IMR-90 (cell line): Measurements from ENCODE around the gene GPR132. TPM values are rescaled to one million over a fixed set of nuclear protein-coding genes. Genes with fewer than 3 reads are reported as not detected.

Experiments used
- ATAC-seq: fragments of 200-7000 bp; cut with Tn5 transposase; 2 replicates; pipeline ENCODE4 v1.9.1; 2020; ENCODE audit warnings: low read depth, mild to moderate bottlenecking, moderate library complexity
- BruUV-seq: library from RNA; stranded (reverse); fragments of 400-500 nt; replicated peaks from 2 replicates; lab custom pipeline; 2021; lab: Mats Ljungman, UMichigan
- CTCF ChIA-PET: fragments of 300-600 bp; formaldehyde crosslinking; extraction: SDS; loops from one replicate; lab custom pipeline; 2021; ENCODE audit warnings: antibody characterized with exemption; lab: Yijun Ruan, JAX
- POLR2A ChIA-PET: fragments of 300-600 bp; sonication (Branson Sonifier 250); formaldehyde crosslinking; loops from one replicate; lab custom pipeline; 2022; ENCODE audit warnings: antibody characterized with exemption; ENCODE audit not compliant: unreplicated experiment; lab: Charles Lee
- DNase-seq: peaks from one replicate; pipeline ENCODE4 v3.0.0; 2013
- H2AFZ ChIP-seq: replicated peaks from 2 replicates; pipeline ENCODE3; 2013; ENCODE audit warnings: low read length, mild to moderate bottlenecking; ENCODE audit not compliant: poor library complexity
- H2AK5ac ChIP-seq: 2 replicates; pipeline ENCODE4 v1.6.1; 2013; ENCODE audit warnings: low read depth, low read length, inconsistent platforms
- H2AK9ac ChIP-seq: replicated peaks from 2 replicates; pipeline ENCODE3; 2013; ENCODE audit warnings: mild to moderate bottlenecking, low read depth, low read length, moderate library complexity; ENCODE audit not compliant: poor library complexity
- H2BK120ac ChIP-seq: 2 replicates; pipeline ENCODE4 v1.6.1; 2013; ENCODE audit warnings: low read depth, low read length, inconsistent platforms
- H2BK15ac ChIP-seq: 3 replicates; pipeline ENCODE4 v1.6.1; 2013; ENCODE audit warnings: low read depth, low read length, inconsistent platforms
- H2BK20ac ChIP-seq: 2 replicates; pipeline ENCODE4 v1.6.1; 2013; ENCODE audit warnings: low read depth, mild to moderate bottlenecking, inconsistent platforms, low read length, moderate library complexity
- H2BK5ac ChIP-seq: 2 replicates; pipeline ENCODE4 v1.6.1; 2013; ENCODE audit warnings: mild to moderate bottlenecking, low read depth, low read length, inconsistent platforms; ENCODE audit not compliant: poor library complexity, severe bottlenecking
- H3K14ac ChIP-seq: replicated peaks from 2 replicates; pipeline ENCODE4 v1.6.1; 2013; ENCODE audit warnings: low read depth, low read length, inconsistent platforms
- H3K18ac ChIP-seq: 2 replicates; pipeline ENCODE4 v1.6.1; 2013; ENCODE audit warnings: low read depth, low read length, control low read depth
- H3K23ac ChIP-seq: 2 replicates; pipeline ENCODE4 v1.6.1; 2013; ENCODE audit warnings: low read depth, low read length, inconsistent platforms
- H3K27ac ChIP-seq: 2 replicates; pipeline ENCODE4 v1.5.1; 2013; ENCODE audit warnings: mild to moderate bottlenecking, control low read depth, low read length; ENCODE audit not compliant: insufficient read depth
- H3K27me3 ChIP-seq: 2 replicates; pipeline ENCODE4 v1.6.1; 2013; ENCODE audit warnings: low read length; ENCODE audit not compliant: control insufficient read depth, insufficient read depth
- H3K36me3 ChIP-seq: 2 replicates; pipeline ENCODE4 v1.6.1; 2013; ENCODE audit warnings: low read length, mixed read lengths; ENCODE audit not compliant: control insufficient read depth, insufficient read depth
- H3K4ac ChIP-seq: 2 replicates; pipeline ENCODE4 v1.6.1; 2013; ENCODE audit warnings: low read depth, low read length, inconsistent platforms
- H3K4me1 ChIP-seq: 2 replicates; pipeline ENCODE4 v1.6.1; 2013; ENCODE audit warnings: low read length, mixed read lengths; ENCODE audit not compliant: control insufficient read depth, insufficient read depth
- H3K4me2 ChIP-seq: 2 replicates; pipeline ENCODE4 v1.6.1; 2013; ENCODE audit warnings: low read depth, mild to moderate bottlenecking, control low read depth, low read length, moderate library complexity
- H3K4me3 ChIP-seq: 2 replicates; pipeline ENCODE4 v1.5.1; 2013; ENCODE audit warnings: low read depth, mild to moderate bottlenecking, control low read depth, low read length, moderate library complexity; ENCODE audit not compliant: insufficient read depth
- H3K56ac ChIP-seq: 2 replicates; pipeline ENCODE4 v1.6.1; 2013; ENCODE audit warnings: low read length, inconsistent platforms; ENCODE audit not compliant: insufficient read depth; ENCODE audit errors: extremely low read depth
- H3K79me1 ChIP-seq, 2 experiments: 2 replicates each; pipeline ENCODE4 v1.6.1; 2013; ENCODE audit warnings: low read length in 2 of 2, inconsistent platforms in 1 of 2, low read depth in 1 of 2
- H3K9ac ChIP-seq: 2 replicates; pipeline ENCODE4 v1.6.1; 2013; ENCODE audit warnings: low read depth, low read length, control low read depth
- H3K9me1 ChIP-seq: 2 replicates; pipeline ENCODE4 v1.6.1; 2013; ENCODE audit warnings: low read length, inconsistent platforms; ENCODE audit not compliant: insufficient read depth
- H3K9me3 ChIP-seq: 2 replicates; pipeline ENCODE4 v1.6.1; 2013; ENCODE audit warnings: low read length; ENCODE audit not compliant: control insufficient read depth, insufficient read depth
- H4K20me1 ChIP-seq: 2 replicates; pipeline ENCODE4 v1.6.1; 2013; ENCODE audit warnings: low read length, inconsistent platforms; ENCODE audit not compliant: insufficient read depth
- H4K5ac ChIP-seq: 2 replicates; pipeline ENCODE4 v1.6.1; 2013; ENCODE audit warnings: mild to moderate bottlenecking, low read depth, low read length, control low read depth
- H4K8ac ChIP-seq, 2 experiments: 2 replicates each; pipeline ENCODE4 v1.6.1; 2013; ENCODE audit warnings: low read depth in 2 of 2, low read length in 2 of 2, control low read depth in 1 of 2, inconsistent platforms in 1 of 2
- H4K91ac ChIP-seq: 2 replicates; pipeline ENCODE4 v1.6.1; 2013; ENCODE audit warnings: low read depth, low read length, inconsistent platforms; ENCODE audit not compliant: insufficient read depth
- CEBPB ChIP-seq: IDR thresholded peaks from 2 replicates; pipeline ENCODE4 v1.6.1; 2012; ENCODE audit warnings: low read depth, low read length, improper control_type of control experiment
- MAZ ChIP-seq: IDR thresholded peaks from 2 replicates; pipeline ENCODE4 v1.6.1; 2012; ENCODE audit warnings: low read depth, mild to moderate bottlenecking, low read length, improper control_type of control experiment, moderate library complexity, borderline replicate concordance
- MXI1 ChIP-seq: IDR thresholded peaks from 2 replicates; pipeline ENCODE4 v1.6.1; 2012; ENCODE audit warnings: low read depth, mild to moderate bottlenecking, low read length, moderate library complexity, borderline replicate concordance
- RCOR1 ChIP-seq: IDR thresholded peaks from 2 replicates; pipeline ENCODE4 v1.6.1; 2012; ENCODE audit warnings: mild to moderate bottlenecking, low read length, improper control_type of control experiment; ENCODE audit not compliant: insufficient replicate concordance
- WGBS, 2 experiments: methylation state at CpG; one replicate each; pipeline versions ENCODE4 v1.1.5 to v1.1.7; 2013; ENCODE audit warnings: missing lambda C conversion rate in 2 of 2; ENCODE audit not compliant: insufficient read length in 1 of 2; ENCODE audit errors: extremely low coverage in 2 of 2; 5-methylcytosine and 5-hydroxymethylcytosine counted together
- dilution Hi-C: fragments of 300-500 bp; cut with HindIII; formaldehyde crosslinking; loops from one replicate; pipeline ENCODE4 v1.14.3; 2018; ENCODE audit warnings: low sequenced_read_pairs; ENCODE audit not compliant: unreplicated experiment
- in situ Hi-C: fragments of 300-500 bp; cut with MboI; formaldehyde crosslinking; loops from 3 replicates; pipeline ENCODE4 v1.14.3; 2019; ENCODE audit warnings: low sequenced_read_pairs, inconsistent platforms, mixed read lengths
- intact Hi-C: fragments of 100-400 bp; cut with micrococcal nuclease; formaldehyde crosslinking; loops from 2 replicates; pipeline ENCODE4 v1.10.0; 2022
- polyA plus RNA-seq, 3 experiments: library from polyadenylated mRNA; depleted of rRNA; stranded (reverse); fragments of >200 nt; gene quantifications; 2 replicates each; pipeline ENCODE4 v1.2.3, GENCODE V29; 2012; ENCODE audit warnings: low replicate concordance in 1 of 3
- total RNA-seq: library from RNA; depleted of rRNA; stranded (reverse); fragments of >200 nt; gene quantifications from 2 replicates; pipeline ENCODE4 v1.2.3, GENCODE V29; 2012

GPR132 gene
- total and polyA plus RNA-seq, 2 of the 4 experiments (the other 2 are of a cell fraction): under 0.01 to 0.10 TPM

DNA sequence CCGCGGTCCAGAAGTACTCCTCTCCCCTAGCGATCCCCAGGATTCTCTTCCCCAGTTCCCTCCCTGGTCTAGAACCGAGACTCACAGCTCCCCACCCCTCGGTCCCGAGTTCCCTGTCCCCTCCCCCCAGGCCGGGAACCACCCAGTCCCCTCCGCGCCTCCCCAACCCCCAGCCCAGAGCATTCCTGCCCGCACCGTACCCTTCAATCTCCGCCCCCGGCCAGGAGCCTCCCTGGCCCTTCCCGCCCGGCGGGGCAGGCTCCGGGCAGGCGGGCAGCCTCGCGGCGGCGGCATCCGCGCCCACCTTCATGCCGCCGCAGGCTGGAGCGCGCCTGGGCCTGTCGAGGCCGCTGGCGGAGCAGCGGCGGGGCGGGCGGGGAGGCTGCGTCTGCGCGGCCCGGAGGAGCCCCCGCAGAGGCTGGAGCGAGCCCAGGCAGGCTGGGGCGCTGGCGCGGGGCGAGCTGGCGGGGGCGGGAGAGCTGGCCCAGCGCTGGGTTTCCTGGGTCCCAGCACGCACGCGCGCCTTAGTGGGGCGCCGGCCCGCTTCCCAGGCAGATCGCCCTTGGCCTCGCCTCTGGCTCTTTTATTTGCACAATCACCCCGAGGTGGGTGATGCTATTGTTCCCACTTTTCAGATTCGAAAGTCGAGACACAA, 22.2 kb upstream of the GPR132 start:
- WGBS, 2 experiments: 4% methylated on average over 20 of the region's 60 CpGs; no CpG with 5 or more reads in 1 of the 2 experiments
- peak overlapping the region; percentile 58 for H2AK5ac ChIP-seq
- peak overlapping the region; percentile 78 to 81 for H4K8ac ChIP-seq
- H2BK120ac ChIP-seq: peak overlapping the region; percentile 80
- H2BK5ac ChIP-seq: peak overlapping the region; percentile 72
- peak overlapping the region; percentile 47; the same call in 1 of the 3 replicates for H2BK15ac ChIP-seq
- H3K9me3 ChIP-seq: no peaks in the 10 kb centered on the region
- H3K9me1 ChIP-seq: peaks cover 13% of the 10 kb centered on the region
- H4K91ac ChIP-seq: peak overlapping the region; percentile 98
- peak overlapping the region; percentile 91 for H2AK9ac ChIP-seq
- H3K27me3 ChIP-seq: no peaks in the 10 kb centered on the region
- in situ Hi-C loops (no loop called here), intact Hi-C loops (loop anchor here (2.0 kb wide), 1 partner anchor 113 kb away; no protein-coding TSS in a partner anchor), dilution Hi-C loops (no loop called here)
- H4K20me1 ChIP-seq: peaks cover 5% of the 10 kb centered on the region; the same call in 1 of the 2 replicates
- H2AFZ ChIP-seq: peak overlapping the region; percentile 88
- no TSS peak for BruUV-seq
- H3K27ac ChIP-seq: peak overlapping the region; percentile 35
- H3K4me2 ChIP-seq: peak overlapping the region; percentile 77
- H4K5ac ChIP-seq: peak overlapping the region; percentile 50
- H3K18ac ChIP-seq: peak overlapping the region; percentile 33
- ChIA-PET CTCF (interaction anchor here (1.0 kb wide), 1 partner anchor 20 kb away, joined by 3 read pairs; no protein-coding TSS in a partner anchor), POLR2A (no interaction called here)
- TF ChIP-seq MXI1 (no peak), RCOR1 (peak; percentile 18), MAZ (peak; percentile 26; the same call in 1 of the 2 replicates), CEBPB (0 out of 2 replicates have a peak, but pooled peaks have one; percentile 22)
- peak overlapping the region; percentile 77 for H3K14ac ChIP-seq
- H3K9ac ChIP-seq: peak overlapping the region; percentile 59
- DNase-seq (peak; percentile 56), ATAC-seq (peak; percentile 38)
- peak overlapping the region; percentile 97 for H3K4ac ChIP-seq
- peaks cover 24% of the 10 kb centered on the region for H3K4me1 ChIP-seq
- H2BK20ac ChIP-seq: peak overlapping the region; percentile 41; the same call in 1 of the 2 replicates
- H3K23ac ChIP-seq: peak overlapping the region; percentile 89
- peak overlapping the region; percentile 70; the same call in 1 of the 2 replicates for H3K56ac ChIP-seq
- H3K4me3 ChIP-seq: peak overlapping the region; percentile 48
- no peaks in the 10 kb centered on the region for H3K36me3 ChIP-seq
- H3K79me1 ChIP-seq: peaks cover 0 to 32% of the 10 kb centered on the region in 2 experiments; a peak in 2 of 4 replicates
